Measurements from ENCODE around the gene RBP5.

Gene RBP5

GRCh38 chr12:7154901-7155470 lies 26.3 kb upstream of the RBP5 start:
- no peak overlapping the region for H3K27ac Mint-ChIP-seq
- no peaks in the 10 kb centered on the region for H3K4me1 Mint-ChIP-seq (ENCODE audit: low read depth)
- peaks cover 18% of the 10 kb centered on the region for H3K36me3 Mint-ChIP-seq (ENCODE audit: low read depth)
- H3K9me3 Mint-ChIP-seq = no peaks in the 10 kb centered on the region
- no peaks in the 10 kb centered on the region for H3K27me3 Mint-ChIP-seq
- no peak overlapping the region for H3K4me3 Mint-ChIP-seq

- Mint-ChIP-seq H3K27ac (no peak overlapping the region), H3K27me3 (no peaks in the 10 kb centered on the region), H3K4me1 (ENCODE audit: low read depth) (no peaks in the 10 kb centered on the region), H3K4me3 (no peak overlapping the region), H3K36me3 (ENCODE audit: low read depth) (peaks cover 23% of the 10 kb centered on the region), H3K9me3 (no peaks in the 10 kb centered on the region)
Measured at GRCh38 chr12:7154042-7154441, 25.4 kb upstream of the RBP5 start.

GRCh38 chr12:7152818-7153217 lies 24.1 kb upstream of the RBP5 start:
- Mint-ChIP-seq H3K27ac (no peak overlapping the region), H3K4me3 (no peak overlapping the region), H3K27me3 (no peaks in the 10 kb centered on the region), H3K36me3 (ENCODE audit: low read depth) (peaks cover 23% of the 10 kb centered on the region), H3K9me3 (no peaks in the 10 kb centered on the region), H3K4me1 (ENCODE audit: low read depth) (no peaks in the 10 kb centered on the region)

GRCh38 chr12:7151532-7151931 lies 22.8 kb upstream of the RBP5 start:
- no peaks in the 10 kb centered on the region for H3K9me3 Mint-ChIP-seq
- H3K27ac Mint-ChIP-seq = no peak overlapping the region
- no peaks in the 10 kb centered on the region for H3K27me3 Mint-ChIP-seq
- peaks cover 24% of the 10 kb centered on the region for H3K36me3 Mint-ChIP-seq (ENCODE audit: low read depth)
- no peak overlapping the region for H3K4me3 Mint-ChIP-seq
- H3K4me1 Mint-ChIP-seq (ENCODE audit: low read depth) = no peaks in the 10 kb centered on the region

GRCh38 chr12:7150841-7151240 lies 22.2 kb upstream of the RBP5 start:
- Mint-ChIP-seq H3K27ac (no peak overlapping the region), H3K36me3 (ENCODE audit: low read depth) (peaks cover 29% of the 10 kb centered on the region), H3K4me1 (ENCODE audit: low read depth) (no peaks in the 10 kb centered on the region), H3K9me3 (no peaks in the 10 kb centered on the region), H3K27me3 (no peaks in the 10 kb centered on the region), H3K4me3 (no peak overlapping the region)

- H3K4me1 Mint-ChIP-seq (ENCODE audit: low read depth) = no peaks in the 10 kb centered on the region
- H3K4me3 Mint-ChIP-seq = no peak overlapping the region
- H3K36me3 Mint-ChIP-seq (ENCODE audit: low read depth) = peaks cover 32% of the 10 kb centered on the region
- H3K9me3 Mint-ChIP-seq = no peaks in the 10 kb centered on the region
- H3K27me3 Mint-ChIP-seq = no peaks in the 10 kb centered on the region
- H3K27ac Mint-ChIP-seq = no peak overlapping the region
Measured at GRCh38 chr12:7150356-7150755, 21.7 kb upstream of the RBP5 start.

GRCh38 chr12:7146906-7147305 lies 18.2 kb upstream of the RBP5 start:
- H3K4me3 Mint-ChIP-seq = no peak overlapping the region
- no peak overlapping the region for H3K27ac Mint-ChIP-seq
- H3K36me3 Mint-ChIP-seq (ENCODE audit: low read depth) = peaks cover 30% of the 10 kb centered on the region
- no peaks in the 10 kb centered on the region for H3K9me3 Mint-ChIP-seq
- H3K27me3 Mint-ChIP-seq = no peaks in the 10 kb centered on the region
- H3K4me1 Mint-ChIP-seq (ENCODE audit: low read depth) = no peaks in the 10 kb centered on the region

- H3K4me1 Mint-ChIP-seq (ENCODE audit: low read depth) = no peaks in the 10 kb centered on the region
- H3K27ac Mint-ChIP-seq = no peak overlapping the region
- H3K9me3 Mint-ChIP-seq = no peaks in the 10 kb centered on the region
- H3K36me3 Mint-ChIP-seq (ENCODE audit: low read depth) = peaks cover 33% of the 10 kb centered on the region
- H3K4me3 Mint-ChIP-seq = no peak overlapping the region
- no peaks in the 10 kb centered on the region for H3K27me3 Mint-ChIP-seq
Measured at GRCh38 chr12:7146228-7146627, 17.5 kb upstream of the RBP5 start.

- no peak overlapping the region for H3K4me3 Mint-ChIP-seq
- H3K36me3 Mint-ChIP-seq (ENCODE audit: low read depth) = peaks cover 31% of the 10 kb centered on the region
Measured at GRCh38 chr12:7145671-7146070, 17.0 kb upstream of the RBP5 start.

GRCh38 chr12:7144414-7145120 lies 15.9 kb upstream of the RBP5 start:
- peaks cover 27% of the 10 kb centered on the region for H3K36me3 Mint-ChIP-seq (ENCODE audit: low read depth)
- H3K27ac Mint-ChIP-seq = no peak overlapping the region
- H3K4me3 Mint-ChIP-seq = no peak overlapping the region
- no peaks in the 10 kb centered on the region for H3K27me3 Mint-ChIP-seq
- no peaks in the 10 kb centered on the region for H3K4me1 Mint-ChIP-seq (ENCODE audit: low read depth)
- H3K9me3 Mint-ChIP-seq = no peaks in the 10 kb centered on the region

More at GRCh38 chr12:7145671-7146070, 17.0 kb upstream of the RBP5 start:
- no peaks in the 10 kb centered on the region for H3K9me3 Mint-ChIP-seq
- H3K27me3 Mint-ChIP-seq = no peaks in the 10 kb centered on the region
- no peaks in the 10 kb centered on the region for H3K4me1 Mint-ChIP-seq (ENCODE audit: low read depth)
- no peak overlapping the region for H3K27ac Mint-ChIP-seq

GRCh38 chr12:7143564-7143963 lies 14.9 kb upstream of the RBP5 start:
- no peak overlapping the region for H3K4me3 Mint-ChIP-seq
- no peaks in the 10 kb centered on the region for H3K4me1 Mint-ChIP-seq (ENCODE audit: low read depth)
- no peak overlapping the region for H3K27ac Mint-ChIP-seq
- no peaks in the 10 kb centered on the region for H3K27me3 Mint-ChIP-seq
- H3K9me3 Mint-ChIP-seq = no peaks in the 10 kb centered on the region
- H3K36me3 Mint-ChIP-seq (ENCODE audit: low read depth) = peaks cover 36% of the 10 kb centered on the region

- Mint-ChIP-seq H3K4me1 (ENCODE audit: low read depth) (no peaks in the 10 kb centered on the region), H3K27ac (no peak overlapping the region), H3K36me3 (ENCODE audit: low read depth) (peaks cover 41% of the 10 kb centered on the region), H3K27me3 (no peaks in the 10 kb centered on the region), H3K4me3 (no peak overlapping the region), H3K9me3 (no peaks in the 10 kb centered on the region)
Measured at GRCh38 chr12:7142809-7143465, 14.2 kb upstream of the RBP5 start.

GRCh38 chr12:7142056-7142644 lies 13.5 kb upstream of the RBP5 start:
- no peaks in the 10 kb centered on the region for H3K27me3 Mint-ChIP-seq
- no peak overlapping the region for H3K27ac Mint-ChIP-seq
- H3K9me3 Mint-ChIP-seq = no peaks in the 10 kb centered on the region
- H3K36me3 Mint-ChIP-seq (ENCODE audit: low read depth) = peaks cover 46% of the 10 kb centered on the region
- no peak overlapping the region for H3K4me3 Mint-ChIP-seq
- H3K4me1 Mint-ChIP-seq (ENCODE audit: low read depth) = no peaks in the 10 kb centered on the region

- Mint-ChIP-seq H3K27me3 (no peaks in the 10 kb centered on the region), H3K27ac (no peak overlapping the region), H3K36me3 (ENCODE audit: low read depth) (peaks cover 49% of the 10 kb centered on the region), H3K4me3 (no peak overlapping the region), H3K9me3 (no peaks in the 10 kb centered on the region), H3K4me1 (ENCODE audit: low read depth) (no peaks in the 10 kb centered on the region)
Measured at GRCh38 chr12:7141351-7142005, 12.8 kb upstream of the RBP5 start.

- Mint-ChIP-seq H3K4me1 (ENCODE audit: low read depth) (no peaks in the 10 kb centered on the region), H3K9me3 (no peaks in the 10 kb centered on the region), H3K27me3 (no peaks in the 10 kb centered on the region), H3K27ac (no peak overlapping the region), H3K4me3 (no peak overlapping the region), H3K36me3 (ENCODE audit: low read depth) (peaks cover 53% of the 10 kb centered on the region)
Measured at GRCh38 chr12:7139200-7139599, 10.5 kb upstream of the RBP5 start.
